Stimulated activated CD8-positive, alpha-beta memory T cell treated with anti-CD3 and anti-CD28 coated beads, Interleukin-15, amount 100 ng/mL, for 24 hours (primary cell): ENCODE results near the gene STRA6.
"Not testable (repeated sequence)": the region's sequence is repeated elsewhere in the genome, so short reads cannot be mapped to it uniquely, and the experiment has no call there.

Source experiments
- DNase-seq: peaks from one replicate; pipeline ENCODE4 v3.0.0-alpha.2; 2020; ENCODE audit warnings: low read depth

Gene STRA6

DNA sequence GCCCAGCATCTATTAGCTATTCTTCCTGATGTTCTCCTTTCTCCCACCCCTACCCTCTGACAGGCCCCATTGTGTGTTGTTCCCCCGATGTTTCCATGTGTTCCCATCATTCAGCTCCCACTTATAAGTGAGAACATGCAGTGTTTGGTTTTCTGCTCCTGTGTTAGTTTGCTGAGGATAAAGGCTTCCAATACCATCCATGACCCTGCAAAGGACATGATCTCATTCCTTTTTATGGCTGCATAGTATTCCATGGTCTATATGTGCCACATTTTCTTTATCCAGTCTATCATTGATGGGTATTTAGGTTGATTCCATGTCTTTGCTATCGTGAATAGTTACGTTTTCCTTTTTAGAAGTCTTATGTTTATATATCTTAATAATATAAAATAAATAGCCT lies 42.2 kb downstream of the STRA6 start:
- DNase-seq: not testable (repeated sequence)

DNA sequence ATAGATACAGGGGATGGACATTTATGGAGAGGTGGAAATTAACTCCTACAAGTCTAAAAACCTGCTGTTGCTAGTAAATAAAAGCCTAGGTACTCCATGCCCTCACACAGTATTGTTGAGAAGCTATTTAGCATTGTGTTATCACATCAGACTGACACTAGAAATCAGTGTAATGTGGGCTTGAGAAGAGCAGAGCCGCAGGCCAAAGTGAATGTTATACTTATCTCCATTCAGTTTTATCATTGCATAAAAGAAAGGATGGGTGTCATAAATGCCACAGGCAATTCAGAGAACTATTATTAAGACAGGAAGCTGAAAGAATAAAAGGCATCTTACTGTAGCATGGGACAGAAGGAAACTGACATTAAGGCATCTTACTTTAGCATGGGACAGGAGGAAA lies 42.8 kb downstream of the STRA6 start:
- no peak for DNase-seq

DNA sequence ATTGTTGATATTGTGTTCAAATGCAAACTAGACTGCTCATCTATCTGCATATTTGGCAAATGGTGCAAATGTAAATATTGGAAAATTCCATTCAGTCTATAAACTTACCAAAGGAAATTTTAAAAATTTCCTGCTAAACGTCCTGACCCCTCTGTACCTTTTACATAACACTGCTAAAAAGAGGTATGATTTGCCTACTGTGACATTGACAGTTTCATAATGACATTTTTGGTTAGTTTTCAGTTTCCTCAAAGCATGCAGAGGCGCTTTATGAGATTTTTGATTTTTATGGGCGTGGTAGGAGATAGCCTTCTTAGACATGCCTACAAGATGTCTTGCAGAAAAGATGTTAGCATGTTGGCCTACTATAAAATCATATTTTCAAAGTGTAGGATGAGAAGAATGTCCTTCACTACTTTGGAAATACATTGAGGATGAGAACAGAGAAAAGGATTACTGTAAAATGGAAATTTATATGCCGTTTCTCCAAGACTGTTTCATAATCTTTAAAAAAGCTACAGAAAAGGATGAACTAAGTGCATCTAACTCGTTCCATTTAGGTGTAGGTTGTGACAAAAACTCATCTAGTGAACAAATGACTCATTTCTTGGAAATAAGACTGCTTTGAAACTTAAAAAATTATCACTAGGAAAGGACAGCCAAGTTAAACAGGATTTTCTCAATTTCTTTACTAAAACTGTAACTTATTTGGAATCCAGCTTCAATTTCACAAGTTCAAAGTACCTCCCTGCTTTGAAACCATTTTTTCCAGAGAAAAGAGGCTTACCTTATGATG lies 43.5 kb downstream of the STRA6 start:
- DNase-seq: no peak

DNA sequence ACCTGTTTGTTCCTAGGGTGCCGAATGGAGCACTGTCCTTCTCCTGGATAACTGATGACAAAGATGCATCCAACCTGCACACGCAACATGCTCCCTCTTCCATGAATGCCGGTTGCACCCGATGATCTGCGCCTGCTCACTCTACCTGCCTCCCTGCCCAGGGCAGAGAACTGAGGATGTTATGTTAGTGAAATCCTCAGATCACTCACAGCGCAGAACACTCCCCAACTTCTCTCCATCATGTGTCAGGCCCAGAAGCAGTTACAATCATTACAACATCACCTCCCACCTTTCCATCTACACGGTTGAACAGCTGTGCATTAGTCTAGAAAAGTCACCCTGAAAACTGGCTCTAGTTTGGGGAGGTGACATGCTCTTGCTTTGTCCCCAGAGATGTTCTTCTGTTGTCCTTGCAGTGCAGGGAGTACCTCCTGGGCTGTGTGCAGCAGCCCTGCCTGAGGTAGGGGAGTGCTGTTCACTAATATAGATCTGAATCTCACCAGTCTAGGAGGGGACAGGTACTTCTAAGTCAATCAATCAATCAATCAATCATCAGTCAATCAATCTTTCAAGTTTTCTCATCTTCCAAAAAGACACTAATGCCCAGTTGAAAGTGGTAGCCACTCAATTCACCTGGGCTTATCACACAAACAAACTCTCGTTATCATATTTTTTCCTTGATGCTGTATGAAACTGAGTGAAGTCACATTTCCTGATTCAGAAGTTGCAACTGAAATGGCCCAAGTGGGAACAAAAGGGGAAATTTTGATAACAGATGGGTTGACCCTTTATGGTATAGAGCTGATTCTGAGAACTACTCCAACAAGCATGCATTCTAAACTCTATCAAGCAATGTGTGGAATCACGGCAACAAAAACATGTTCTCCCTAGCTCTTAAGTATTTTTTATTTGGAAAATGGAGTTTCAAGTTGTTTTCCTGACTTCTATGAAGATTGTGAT lies 44.4 kb downstream of the STRA6 start:
- no peak for DNase-seq

DNA sequence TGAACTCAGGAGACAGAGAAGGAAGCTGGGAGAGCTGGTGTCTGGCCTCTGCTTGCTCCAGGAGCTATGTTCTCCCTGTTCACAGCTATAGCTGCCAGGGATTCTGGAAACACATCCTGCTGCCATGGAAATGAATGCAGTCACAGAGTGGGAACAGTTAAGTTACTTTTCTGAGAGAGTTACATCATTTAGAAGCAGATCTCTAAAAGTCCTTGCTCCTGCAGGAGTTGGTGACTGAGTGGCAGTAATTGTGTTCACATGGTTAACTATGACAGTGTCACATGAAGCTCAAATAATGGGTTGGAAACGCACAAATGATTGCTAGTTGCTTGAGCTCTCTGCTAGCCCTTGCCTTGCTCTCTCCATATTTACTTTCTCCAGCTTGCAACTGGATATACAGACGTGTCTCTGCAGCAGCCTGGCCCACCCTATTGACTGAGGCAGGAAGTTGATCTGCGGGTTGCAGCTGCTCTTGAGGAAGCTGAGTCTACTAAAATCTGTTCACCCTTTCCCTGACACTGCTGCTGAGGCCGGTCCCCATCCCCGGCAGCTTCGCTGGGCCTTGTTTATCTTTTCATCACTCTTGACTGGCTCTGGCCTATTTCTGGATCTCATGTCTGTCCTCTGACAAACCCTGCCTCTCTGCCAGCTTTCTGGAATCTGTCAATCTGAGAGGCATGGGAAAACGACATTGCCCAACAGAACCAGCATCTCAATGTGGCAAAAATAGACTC lies 45.7 kb downstream of the STRA6 start:
- no peak for DNase-seq

DNA sequence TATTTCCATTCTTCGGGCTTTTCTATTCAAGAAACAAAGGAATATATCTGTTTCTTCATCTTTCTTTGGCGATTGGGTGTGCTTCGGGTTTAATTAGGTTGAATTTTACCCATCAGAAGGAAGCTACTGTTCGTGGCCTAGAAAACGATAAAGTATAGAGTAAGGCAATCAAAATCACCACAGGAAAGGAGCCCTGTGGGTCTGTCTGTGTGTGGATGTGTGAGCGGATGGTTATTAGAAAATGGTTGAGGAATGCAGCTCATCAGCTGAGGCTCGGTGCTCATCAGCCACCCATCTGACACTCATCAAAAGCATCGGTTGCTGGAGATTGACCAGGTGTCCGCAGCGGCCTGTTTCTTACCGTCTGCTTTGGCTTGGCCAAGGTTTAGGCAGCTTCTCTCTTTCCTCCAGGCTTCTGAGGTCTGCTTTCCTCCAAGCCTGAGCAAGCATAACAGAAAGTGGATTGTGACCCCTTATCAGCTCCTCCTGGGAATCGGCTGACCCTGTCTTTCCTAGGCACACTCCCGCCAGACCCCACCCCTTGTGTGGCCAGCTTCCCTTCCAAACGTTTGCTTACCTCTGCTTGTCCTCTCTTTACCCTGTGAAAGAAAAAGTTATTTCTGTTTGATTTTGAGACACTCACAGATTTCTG lies 46.7 kb downstream of the STRA6 start:
- no peak for DNase-seq

DNA sequence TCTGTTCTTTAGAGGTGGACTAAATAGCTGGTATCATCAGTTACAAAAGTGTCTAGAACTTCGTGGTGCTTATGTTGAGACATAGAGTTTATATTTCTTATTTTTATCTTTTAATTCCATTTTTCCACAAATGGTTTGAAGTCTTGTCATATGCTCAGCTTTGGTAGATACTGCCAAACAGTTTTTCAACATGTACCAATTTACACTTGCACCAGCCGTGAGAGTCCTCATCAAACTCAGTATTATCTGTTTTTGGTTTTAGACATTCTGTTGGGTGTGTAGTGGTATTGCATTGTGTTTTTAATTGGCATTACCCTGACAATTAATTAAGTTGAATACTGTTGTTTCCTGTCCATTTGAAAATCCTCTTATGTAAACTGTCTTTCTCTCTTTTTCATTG lies 55.5 kb downstream of the STRA6 start:
- DNase-seq: no peak

DNA sequence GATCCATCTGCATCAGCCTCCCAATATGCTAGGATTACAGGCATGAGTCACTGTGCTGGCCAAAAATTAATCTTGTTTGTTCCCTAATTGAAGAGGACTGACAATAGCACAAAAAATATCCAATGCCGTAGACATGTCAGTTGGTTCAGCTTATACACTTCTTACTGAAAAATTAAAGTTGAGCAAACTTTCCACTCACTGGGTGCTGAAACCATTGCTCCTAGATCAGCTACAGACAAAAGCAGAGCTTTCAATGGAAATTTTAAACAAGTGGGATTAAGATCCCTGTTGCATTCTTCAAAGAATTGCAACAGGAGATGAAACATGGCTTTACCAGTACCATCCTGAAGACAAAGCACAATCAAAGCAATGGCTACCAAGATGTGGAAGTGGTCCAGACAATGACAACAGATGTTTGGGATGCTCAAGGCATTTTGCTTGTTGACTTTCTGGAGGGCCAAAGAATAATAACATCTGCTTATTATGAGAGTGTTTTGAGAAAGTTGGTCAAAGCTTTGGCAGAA lies 56.2 kb downstream of the STRA6 start:
- no peak for DNase-seq

DNA sequence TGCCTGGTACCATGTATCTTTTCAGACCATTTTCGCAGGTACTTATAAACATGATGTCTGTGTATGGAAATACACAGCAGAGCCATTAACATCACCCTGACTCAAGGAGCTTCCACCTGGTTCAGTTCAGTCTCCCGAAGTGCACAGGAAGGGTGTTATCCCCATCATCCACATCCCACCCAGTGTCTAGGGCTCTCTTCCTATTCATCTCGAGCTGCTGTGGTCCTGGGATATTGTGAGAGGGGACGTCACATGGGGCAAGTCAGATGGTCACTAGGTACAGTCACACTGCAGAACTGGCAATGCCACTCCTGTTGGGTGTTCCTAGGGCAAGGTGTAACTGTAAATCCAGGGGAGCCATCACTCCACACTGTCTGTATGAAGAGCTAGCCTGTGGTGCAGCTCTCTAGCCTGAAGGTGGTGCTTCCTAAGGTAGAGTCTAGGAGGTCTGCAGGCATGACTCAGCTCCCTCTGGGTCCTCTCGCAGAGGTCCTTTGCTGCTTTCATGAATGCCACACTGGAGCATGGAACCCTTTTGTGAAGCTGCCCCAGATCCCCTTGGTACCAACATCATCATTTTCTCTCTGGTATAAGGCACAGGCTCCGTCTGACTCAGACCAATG lies 58.3 kb downstream of the STRA6 start:
- no peak for DNase-seq

DNA sequence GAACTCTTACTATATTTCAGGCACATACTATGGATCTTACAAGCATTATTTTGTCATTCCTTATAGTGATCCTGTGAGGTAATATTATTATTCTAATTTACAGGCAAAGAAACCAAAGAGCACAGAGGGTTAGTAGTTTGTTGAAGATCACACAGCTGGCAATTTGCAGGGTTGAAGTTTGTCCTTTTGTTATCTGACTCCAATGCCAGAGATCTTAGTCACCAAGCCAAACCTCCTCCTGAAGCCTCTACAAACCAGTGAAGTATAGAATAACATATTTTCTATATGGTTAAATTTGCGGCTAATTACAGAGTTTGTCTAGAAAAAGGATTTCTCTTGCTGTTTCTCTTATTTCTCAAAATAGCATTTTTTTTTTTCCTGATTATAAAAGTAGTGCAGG lies 61.0 kb downstream of the STRA6 start:
- DNase-seq: no peak

DNA sequence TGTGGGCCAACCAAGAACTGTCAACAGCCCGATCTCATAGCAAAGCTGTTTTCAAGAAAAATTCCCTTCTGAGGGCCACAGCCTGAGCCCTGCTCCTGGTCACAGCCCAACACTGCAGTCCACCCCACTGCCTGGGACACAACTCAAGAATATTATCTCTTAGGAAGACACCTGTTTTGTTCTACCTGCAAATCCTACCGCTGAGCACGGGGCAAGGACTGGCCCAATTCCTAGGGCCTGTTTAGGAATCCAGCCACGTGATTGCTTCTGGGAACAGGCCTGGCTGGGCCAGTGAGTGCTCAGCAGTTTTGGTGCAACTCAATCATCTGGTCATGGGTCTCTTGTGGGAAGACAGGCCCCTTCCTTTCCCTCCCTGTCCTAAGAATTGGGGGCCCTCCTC lies 63.9 kb downstream of the STRA6 start:
- DNase-seq: no peak

DNA sequence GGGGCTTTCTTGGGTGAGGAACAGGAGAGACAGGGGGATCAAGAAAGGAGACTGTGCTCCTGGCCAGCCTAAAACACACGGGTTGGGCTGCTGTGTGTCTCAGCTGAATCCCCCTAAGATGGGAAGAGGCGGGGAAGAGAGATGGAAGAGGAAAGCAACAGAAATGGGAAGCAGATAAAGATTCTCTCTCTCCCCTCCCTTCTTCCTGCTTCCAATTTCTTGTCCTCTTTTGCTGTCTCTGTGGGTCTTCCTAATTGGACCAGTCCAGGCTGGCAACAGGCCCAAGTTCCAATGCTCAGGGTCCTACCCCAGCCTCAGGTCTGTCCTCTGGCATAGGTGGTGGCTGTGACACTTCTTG lies 65.1 kb downstream of the STRA6 start:
- no peak for DNase-seq

DNA sequence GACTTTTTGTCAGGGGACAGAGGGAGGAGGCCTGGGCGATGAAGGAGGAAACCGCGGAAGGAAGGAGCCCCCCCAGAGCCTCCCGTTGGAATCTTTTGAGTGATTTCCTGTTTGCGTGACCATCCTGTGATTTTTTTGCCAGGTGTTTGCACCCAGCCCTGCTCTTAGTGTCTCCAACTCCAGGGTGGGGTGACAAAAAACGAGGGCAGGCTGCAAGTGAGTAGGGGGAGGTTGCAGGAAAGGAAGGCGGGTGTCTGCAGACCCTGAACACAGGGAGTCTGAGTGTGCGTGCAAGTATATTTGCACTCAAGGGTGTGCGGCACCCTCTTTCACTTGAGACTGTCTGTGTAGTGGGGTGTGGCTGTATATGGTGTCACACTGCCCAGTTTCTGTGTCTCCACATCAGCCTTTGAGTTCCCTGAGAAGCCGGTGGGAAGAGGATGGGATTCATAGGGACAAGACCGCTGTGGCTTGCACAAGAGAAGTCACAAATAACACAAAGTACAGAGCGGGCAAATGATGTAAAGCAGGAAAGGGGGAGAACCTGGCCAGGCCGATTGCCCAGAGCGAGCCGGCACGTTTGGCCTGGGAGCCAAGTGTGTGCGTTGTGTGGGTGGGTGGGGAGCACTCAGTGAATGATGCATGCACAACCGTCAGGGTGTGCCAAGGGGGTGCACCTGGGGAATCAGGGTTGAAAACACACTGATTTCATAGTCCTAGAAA lies 65.6 kb downstream of the STRA6 start:
- DNase-seq: no peak

DNA sequence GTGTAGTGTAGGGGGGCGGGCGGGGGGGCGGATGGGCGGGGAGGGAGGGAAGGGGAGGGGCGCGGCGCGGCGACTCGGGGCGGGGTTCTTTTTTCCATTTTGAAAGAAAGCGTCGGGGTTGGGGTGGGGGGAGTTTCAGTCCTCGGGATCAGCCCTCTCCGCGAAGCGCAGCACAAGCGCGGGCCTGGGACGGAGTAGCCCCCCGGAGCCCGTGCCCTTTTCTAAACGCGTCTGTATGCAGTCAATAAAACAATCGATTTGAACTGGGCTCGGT lies 66.1 kb downstream of the STRA6 start:
- DNase-seq: no peak

DNA sequence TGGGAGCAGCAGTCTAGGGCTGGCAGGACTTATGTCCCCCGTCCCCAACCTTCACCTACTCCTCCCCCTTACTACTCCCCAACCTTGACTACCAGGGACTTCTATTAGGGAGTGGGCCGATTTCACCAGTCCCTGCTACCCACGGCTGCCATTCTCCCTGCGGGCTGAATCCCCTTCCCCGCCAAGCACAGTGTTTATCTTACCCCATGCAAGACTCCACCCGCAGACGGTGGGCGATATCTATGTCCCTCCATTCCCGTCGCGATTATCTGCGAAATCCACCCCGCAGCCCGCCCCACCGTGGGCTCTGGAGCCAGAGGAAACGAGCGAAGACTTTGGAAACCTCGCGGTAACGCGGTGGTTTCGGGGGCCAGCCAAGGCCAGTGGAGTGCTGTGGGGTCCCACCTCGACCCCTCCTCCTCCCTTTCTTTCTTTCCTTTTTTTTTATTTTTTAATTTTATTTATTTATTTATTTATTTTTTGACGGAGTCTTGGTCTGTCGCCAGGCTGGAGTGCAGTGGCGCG lies 67.5 kb downstream of the STRA6 start:
- no peak for DNase-seq

DNA sequence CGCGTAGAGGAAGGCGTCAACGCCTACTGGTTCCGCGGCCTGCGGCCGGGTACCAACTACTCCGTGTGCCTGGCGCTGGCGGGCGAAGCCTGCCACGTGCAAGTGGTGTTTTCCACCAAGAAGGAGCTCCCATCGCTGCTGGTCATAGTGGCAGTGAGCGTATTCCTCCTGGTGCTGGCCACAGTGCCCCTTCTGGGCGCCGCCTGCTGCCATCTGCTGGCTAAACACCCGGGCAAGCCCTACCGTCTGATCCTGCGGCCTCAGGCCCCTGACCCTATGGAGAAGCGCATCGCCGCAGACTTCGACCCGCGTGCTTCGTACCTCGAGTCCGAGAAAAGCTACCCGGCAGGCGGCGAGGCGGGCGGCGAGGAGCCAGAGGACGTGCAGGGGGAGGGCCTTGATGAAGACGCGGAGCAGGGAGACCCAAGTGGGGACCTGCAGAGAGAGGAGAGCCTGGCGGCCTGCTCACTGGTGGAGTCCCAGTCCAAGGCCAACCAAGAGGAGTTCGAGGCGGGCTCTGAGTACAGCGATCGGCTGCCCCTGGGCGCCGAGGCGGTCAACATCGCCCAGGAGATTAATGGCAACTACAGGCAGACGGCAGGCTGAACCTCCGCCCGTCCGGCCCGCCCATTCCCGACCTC lies 68.1 kb downstream of the STRA6 start:
- DNase-seq: no peak

DNA sequence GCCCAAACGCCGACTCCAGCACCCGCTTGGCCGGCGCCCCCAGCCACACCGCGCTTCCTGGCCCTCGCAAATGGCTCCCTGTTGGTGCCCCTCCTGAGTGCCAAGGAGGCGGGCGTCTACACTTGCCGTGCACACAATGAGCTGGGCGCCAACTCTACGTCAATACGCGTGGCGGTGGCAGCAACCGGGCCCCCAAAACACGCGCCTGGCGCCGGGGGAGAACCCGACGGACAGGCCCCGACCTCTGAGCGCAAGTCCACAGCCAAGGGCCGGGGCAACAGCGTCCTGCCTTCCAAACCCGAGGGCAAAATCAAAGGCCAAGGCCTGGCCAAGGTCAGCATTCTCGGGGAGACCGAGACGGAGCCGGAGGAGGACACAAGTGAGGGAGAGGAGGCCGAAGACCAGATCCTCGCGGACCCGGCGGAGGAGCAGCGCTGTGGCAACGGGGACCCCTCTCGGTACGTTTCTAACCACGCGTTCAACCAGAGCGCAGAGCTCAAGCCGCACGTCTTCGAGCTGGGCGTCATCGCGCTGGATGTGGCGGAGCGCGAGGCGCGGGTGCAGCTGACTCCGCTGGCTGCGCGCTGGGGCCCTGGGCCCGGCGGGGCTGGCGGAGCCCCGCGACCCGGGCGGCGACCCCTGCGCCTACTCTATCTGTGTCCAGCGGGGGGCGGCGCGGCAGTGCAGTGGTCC lies 68.7 kb downstream of the STRA6 start:
- DNase-seq: no peak

DNA sequence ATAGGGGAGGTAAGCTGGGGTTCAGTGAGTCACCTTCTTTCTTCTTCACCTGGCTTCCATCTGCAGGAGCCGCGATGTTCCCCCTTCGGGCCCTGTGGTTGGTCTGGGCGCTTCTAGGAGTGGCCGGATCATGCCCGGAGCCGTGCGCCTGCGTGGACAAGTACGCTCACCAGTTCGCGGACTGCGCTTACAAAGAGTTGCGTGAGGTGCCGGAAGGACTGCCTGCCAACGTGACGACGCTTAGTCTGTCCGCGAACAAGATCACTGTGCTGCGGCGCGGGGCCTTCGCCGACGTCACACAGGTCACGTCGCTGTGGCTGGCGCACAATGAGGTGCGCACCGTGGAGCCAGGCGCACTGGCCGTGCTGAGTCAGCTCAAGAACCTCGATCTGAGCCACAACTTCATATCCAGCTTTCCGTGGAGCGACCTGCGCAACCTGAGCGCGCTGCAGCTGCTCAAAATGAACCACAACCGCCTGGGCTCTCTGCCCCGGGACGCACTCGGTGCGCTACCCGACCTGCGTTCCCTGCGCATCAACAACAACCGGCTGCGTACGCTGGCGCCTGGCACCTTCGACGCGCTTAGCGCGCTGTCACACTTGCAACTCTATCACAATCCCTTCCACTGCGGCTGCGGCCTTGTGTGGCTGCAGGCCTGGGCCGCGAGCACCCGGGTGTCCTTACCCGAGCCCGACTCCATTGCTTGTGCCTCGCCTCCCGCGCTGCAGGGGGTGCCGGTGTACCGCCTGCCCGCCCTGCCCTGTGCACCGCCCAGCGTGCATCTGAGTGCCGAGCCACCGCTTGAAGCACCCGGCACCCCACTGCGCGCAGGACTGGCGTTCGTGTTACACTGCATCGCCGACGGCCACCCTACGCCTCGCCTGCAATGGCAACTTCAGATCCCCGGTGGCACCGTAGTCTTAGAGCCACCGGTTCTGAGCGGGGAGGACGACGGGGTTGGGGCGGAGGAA lies 69.6 kb downstream of the STRA6 start:
- DNase-seq: no peak
